GM20000 (cell line): ENCODE measurements around the gene EFCAB5.
A peak's percentile ranks its signal among the peaks of the same experiment; 100 is the strongest.
"Not testable (repeated sequence)": the region's sequence is repeated elsewhere in the genome, so short reads cannot be mapped to it uniquely, and the experiment has no call there.

ENCODE experiments used
- DNase-seq: peaks from one replicate; pipeline ENCODE4 v3.0.0; 2012; ENCODE audit warnings: low spot score
- CTCF ChIP-seq: IDR thresholded peaks from 2 replicates; pipeline ENCODE4 v1.5.1; 2012; ENCODE audit warnings: mild to moderate bottlenecking, control low read depth; ENCODE audit errors: extremely low read depth, missing control alignments

Gene EFCAB5

GRCh38 chr17:30000001-30000754, 58.7 kb downstream of the EFCAB5 start:
- no peak for TF ChIP-seq CTCF
- no peak for DNase-seq

- no peak for TF ChIP-seq CTCF
- no peak for DNase-seq
Measured at GRCh38 chr17:30000755-30001257, 59.4 kb downstream of the EFCAB5 start.

GRCh38 chr17:30002088-30002487, 60.7 kb downstream of the EFCAB5 start:
- no peak for TF ChIP-seq CTCF
- DNase-seq = no peak

- DNase-seq = no peak
- TF ChIP-seq CTCF = no peak
Measured at GRCh38 chr17:30005709-30006320, 64.4 kb downstream of the EFCAB5 start.

GRCh38 chr17:30011934-30012333, 70.5 kb downstream of the EFCAB5 start:
- not testable (repeated sequence) for DNase-seq

GRCh38 chr17:30021708-30022317, 80.4 kb downstream of the EFCAB5 start:
- TF ChIP-seq CTCF = peak; percentile 61
- peak; percentile 60 for DNase-seq

- not testable (repeated sequence) for DNase-seq
Measured at GRCh38 chr17:30025325-30025724, 83.9 kb downstream of the EFCAB5 start.

- DNase-seq = no peak
- no peak for TF ChIP-seq CTCF
Measured at GRCh38 chr17:30027676-30028075, 86.2 kb downstream of the EFCAB5 start.
